SK-N-SH (cell line): ENCODE results near the gene ESRRA. TPM values are rescaled to one million over a fixed set of nuclear protein-coding genes. Genes with fewer than 3 reads are reported as not detected.

ENCODE experiments used
- CHD2 ChIP-seq: fragments of 150-350 bp; IDR thresholded peaks from 2 replicates; pipeline ENCODE4 v1.6.1; 2018; ENCODE audit warnings: low read length; ENCODE audit not compliant: partially characterized antibody
- CTCF ChIP-seq: fragments of 200-600 bp; sonication (generic); IDR thresholded peaks from 2 replicates; pipeline ENCODE4 v1.6.1; 2017; ENCODE audit warnings: antibody characterized with exemption, mild to moderate bottlenecking, moderate library complexity
- ELF1 ChIP-seq: IDR thresholded peaks from 2 replicates; pipeline ENCODE4 v1.4.0; 2012
- EP300 ChIP-seq, 2 experiments: IDR thresholded peaks; 2 replicates each; pipeline versions ENCODE4 v1.4.0 to v1.6.1; 2012; ENCODE audit warnings: borderline replicate concordance in 1 of 2, low read depth in 1 of 2, low read length in 1 of 2
- EZH2phosphoT487 ChIP-seq: fragments of 200-600 bp; sonication (generic); IDR thresholded peaks from 2 replicates; pipeline ENCODE4 v1.6.1; 2017; ENCODE audit warnings: low read depth, mixed run types, mild to moderate bottlenecking, antibody characterized with exemption, moderate library complexity, borderline replicate concordance
- FOXJ3 ChIP-seq: sonication (generic); formaldehyde crosslinking; IDR thresholded peaks from 2 replicates; pipeline ENCODE4 v1.5.1; 2020; ENCODE audit warnings: mild to moderate bottlenecking, missing genetic modification reagents
- FOXM1 ChIP-seq: IDR thresholded peaks from 2 replicates; pipeline ENCODE4 v1.4.0; 2012; ENCODE audit warnings: low read depth, mild to moderate bottlenecking
- GABPA ChIP-seq: IDR thresholded peaks from 2 replicates; pipeline ENCODE4 v1.4.0; 2012; ENCODE audit warnings: low read depth, mild to moderate bottlenecking
- JUND ChIP-seq: IDR thresholded peaks from 2 replicates; pipeline ENCODE4 v1.4.0; 2012
- MAX ChIP-seq: IDR thresholded peaks from 2 replicates; pipeline ENCODE4 v1.4.0; 2012; ENCODE audit warnings: low read depth
- MEF2A ChIP-seq: IDR thresholded peaks from 2 replicates; pipeline ENCODE4 v1.4.0; 2012; ENCODE audit warnings: low read depth, borderline replicate concordance
- NFIC ChIP-seq: IDR thresholded peaks from 2 replicates; pipeline ENCODE4 v1.4.0; 2012; ENCODE audit warnings: borderline replicate concordance
- NRF1 ChIP-seq: IDR thresholded peaks from 2 replicates; pipeline ENCODE4 v1.6.1; 2012; ENCODE audit warnings: low read depth, mild to moderate bottlenecking, low read length
- PBX3 ChIP-seq: IDR thresholded peaks from 2 replicates; pipeline ENCODE4; 2012
- POLR2AphosphoS5 ChIP-seq: IDR thresholded peaks from 2 replicates; pipeline ENCODE4 v1.6.1; 2012; ENCODE audit warnings: low read depth, low read length
- RAD21 ChIP-seq: IDR thresholded peaks from 2 replicates; pipeline ENCODE4 v1.6.1; 2012; ENCODE audit warnings: mild to moderate bottlenecking, low read length
- RCOR1 ChIP-seq: fragments of 150-350 bp; IDR thresholded peaks from 2 replicates; pipeline ENCODE4 v1.6.1; 2017; ENCODE audit warnings: antibody characterized with exemption, low read length
- RXRA ChIP-seq: IDR thresholded peaks from 2 replicates; pipeline ENCODE4 v1.4.0; 2012; ENCODE audit warnings: low read depth, mild to moderate bottlenecking, borderline replicate concordance
- SIN3A ChIP-seq: IDR thresholded peaks from 2 replicates; pipeline ENCODE4 v1.6.1; 2012; ENCODE audit warnings: low read depth, mild to moderate bottlenecking, low read length, moderate library complexity, borderline replicate concordance
- SMC3 ChIP-seq: IDR thresholded peaks from 2 replicates; pipeline ENCODE4 v1.6.1; 2012; ENCODE audit warnings: low read depth, low read length, improper control_type of control experiment
- TCF12 ChIP-seq: IDR thresholded peaks from 2 replicates; pipeline ENCODE4 v1.4.0; 2012
- TEAD4 ChIP-seq: IDR thresholded peaks from 2 replicates; pipeline ENCODE4 v1.4.0; 2012; ENCODE audit warnings: mild to moderate bottlenecking, borderline replicate concordance; ENCODE audit not compliant: insufficient read depth
- USF1 ChIP-seq: IDR thresholded peaks from 2 replicates; pipeline ENCODE4 v1.4.0; 2012; ENCODE audit warnings: low read depth, borderline replicate concordance
- USF2 ChIP-seq: fragments of 150-350 bp; IDR thresholded peaks from 2 replicates; pipeline ENCODE4 v1.6.1; 2017; ENCODE audit warnings: antibody characterized with exemption, low read length, low read depth, borderline replicate concordance
- YY1 ChIP-seq: IDR thresholded peaks from 2 replicates; pipeline ENCODE4 v1.4.0; 2012; ENCODE audit warnings: low read depth, mild to moderate bottlenecking
- ZBTB33 ChIP-seq: IDR thresholded peaks from 2 replicates; pipeline ENCODE4 v1.4.0; 2012; ENCODE audit warnings: low read depth, borderline replicate concordance
- polyA plus RNA-seq, 3 experiments: library from polyadenylated mRNA; depleted of rRNA; stranded (reverse); fragments of >200 nt; gene quantifications; 2 replicates each; pipeline ENCODE4 v1.2.3, GENCODE V29; 2012

Gene ESRRA
- polyA plus RNA-seq, 1 of the 3 experiments (the other 2 are of a cell fraction): 27.8 TPM

GRCh38 chr11:64268893-64269539 lies 36.3 kb upstream of the ESRRA start (continued):
- TF ChIP-seq ZBTB33 (no peak), RAD21 (no peak), TEAD4 (no peak), TCF12 (no peak), MEF2A (no peak), ELF1 (no peak), NFIC (no peak), MAX (no peak), FOXM1 (no peak), USF1 (no peak), USF2 (no peak), SIN3A (no peak), EZH2phosphoT487 (no peak), GABPA (no peak), CTCF (no peak), RCOR1 (no peak), JUND (no peak), NRF1 (no peak), PBX3 (no peak), RXRA (no peak), POLR2AphosphoS5 (peak; percentile 41; the same call in 1 of the 2 replicates), YY1 (no peak), EP300 (IDR thresholded peaks at IDR 0.05; ENCODE audit: borderline replicate concordance in 1 of 2, low read depth in 1 of 2, low read length in 1 of 2) (no peak), CHD2 (no peak), SMC3 (0 out of 2 replicates have a peak, but pooled peaks have one; percentile 0), FOXJ3 (CRISPR knock-in tag) (peak; percentile 2; the same call in 1 of the 2 replicates)
